GM06990 (cell line): ENCODE data around the gene NUDT7.

Experiments used
- DNase-seq: peaks from one replicate; pipeline ENCODE4 v3.0.0-alpha.2; 2011; ENCODE audit not compliant: insufficient read length; ENCODE audit errors: extremely low read depth
- H3K27me3 ChIP-seq: replicated peaks from 2 replicates; pipeline ENCODE4 v1.6.0; 2011; ENCODE audit warnings: low read length; ENCODE audit not compliant: control insufficient read depth, insufficient read depth
- H3K36me3 ChIP-seq: 2 replicates; pipeline ENCODE4 v1.5.1; 2011; ENCODE audit warnings: low read length; ENCODE audit not compliant: control insufficient read depth, insufficient read depth
- H3K4me3 ChIP-seq: replicated peaks from 2 replicates; pipeline ENCODE4 v1.5.1; 2011; ENCODE audit warnings: low read depth, mild to moderate bottlenecking, control low read depth, low read length
- CTCF ChIP-seq: IDR thresholded peaks from 2 replicates; pipeline ENCODE4 v1.5.1; 2011; ENCODE audit warnings: low read length, control low read depth, mild to moderate bottlenecking, inconsistent platforms; ENCODE audit not compliant: insufficient read depth, poor library complexity, severe bottlenecking

Gene NUDT7

GRCh38 chr16:77729951-77730350, 7.6 kb downstream of the NUDT7 start:
- TF ChIP-seq CTCF, result no peak
- no peaks in the 10 kb centered on the region for H3K36me3 ChIP-seq
- H3K27me3 ChIP-seq, result no peaks in the 10 kb centered on the region
- H3K4me3 ChIP-seq, result no peak overlapping the region
- no peak for DNase-seq

GRCh38 chr16:77732241-77732946, 10.1 kb downstream of the NUDT7 start:
- Histone ChIP-seq H3K4me3 (no peak overlapping the region), H3K27me3 (no peaks in the 10 kb centered on the region), H3K36me3 (no peaks in the 10 kb centered on the region)
- no peak for TF ChIP-seq CTCF
- no peak for DNase-seq

- H3K4me3 ChIP-seq, result no peak overlapping the region
- TF ChIP-seq CTCF, result no peak
- no peaks in the 10 kb centered on the region for H3K27me3 ChIP-seq
- H3K36me3 ChIP-seq, result no peaks in the 10 kb centered on the region
- DNase-seq, result peak; percentile 10
These were observed 14.6 kb downstream of the NUDT7 start for GRCh38 chr16:77736879-77737278.

GRCh38 chr16:77738706-77739558, 16.6 kb downstream of the NUDT7 start:
- no peak for DNase-seq
- Histone ChIP-seq H3K36me3 (no peaks in the 10 kb centered on the region), H3K27me3 (no peaks in the 10 kb centered on the region), H3K4me3 (no peak overlapping the region)
- TF ChIP-seq CTCF, result no peak

GRCh38 chr16:77739559-77739892, 17.2 kb downstream of the NUDT7 start:
- Histone ChIP-seq H3K36me3 (no peaks in the 10 kb centered on the region), H3K27me3 (no peaks in the 10 kb centered on the region), H3K4me3 (no peak overlapping the region)
- TF ChIP-seq CTCF, result no peak
- no peak for DNase-seq
